HG03378 (cell line): Measurements from ENCODE around the gene RERE.
"Not testable (repeated sequence)": the region's sequence is repeated elsewhere in the genome, so short reads cannot be mapped to it uniquely, and the experiment has no call there.

ENCODE experiments used
- ATAC-seq: cut with Tn5 transposase; IDR thresholded peaks from one replicate; pipeline ENCODE4 v1.9.1; 2021; ENCODE audit warnings: mild to moderate bottlenecking, moderate library complexity; ENCODE audit not compliant: unreplicated experiment

Gene RERE

DNA sequence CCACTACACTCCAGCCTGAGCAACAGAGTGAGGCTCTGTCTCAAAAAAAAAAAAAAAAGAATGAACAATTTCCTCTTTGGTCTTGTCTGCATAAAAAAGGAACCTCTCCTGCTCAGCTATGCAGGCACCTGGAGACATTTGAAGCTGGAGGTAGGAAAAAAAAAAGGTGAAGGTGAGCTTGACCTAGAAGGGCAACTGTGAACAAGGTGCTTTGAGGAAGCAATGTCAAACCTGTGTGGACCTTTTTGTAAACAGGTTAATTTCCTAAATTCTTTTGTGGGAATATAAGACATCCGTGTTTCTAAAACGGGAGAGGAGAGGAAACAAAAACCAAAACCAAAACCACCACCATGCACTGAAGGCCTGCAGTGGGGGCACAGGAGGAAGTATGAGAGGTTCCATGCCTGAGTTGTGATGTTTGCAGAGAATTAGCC, 422.0 kb downstream of the RERE start:
- ATAC-seq = no peak

DNA sequence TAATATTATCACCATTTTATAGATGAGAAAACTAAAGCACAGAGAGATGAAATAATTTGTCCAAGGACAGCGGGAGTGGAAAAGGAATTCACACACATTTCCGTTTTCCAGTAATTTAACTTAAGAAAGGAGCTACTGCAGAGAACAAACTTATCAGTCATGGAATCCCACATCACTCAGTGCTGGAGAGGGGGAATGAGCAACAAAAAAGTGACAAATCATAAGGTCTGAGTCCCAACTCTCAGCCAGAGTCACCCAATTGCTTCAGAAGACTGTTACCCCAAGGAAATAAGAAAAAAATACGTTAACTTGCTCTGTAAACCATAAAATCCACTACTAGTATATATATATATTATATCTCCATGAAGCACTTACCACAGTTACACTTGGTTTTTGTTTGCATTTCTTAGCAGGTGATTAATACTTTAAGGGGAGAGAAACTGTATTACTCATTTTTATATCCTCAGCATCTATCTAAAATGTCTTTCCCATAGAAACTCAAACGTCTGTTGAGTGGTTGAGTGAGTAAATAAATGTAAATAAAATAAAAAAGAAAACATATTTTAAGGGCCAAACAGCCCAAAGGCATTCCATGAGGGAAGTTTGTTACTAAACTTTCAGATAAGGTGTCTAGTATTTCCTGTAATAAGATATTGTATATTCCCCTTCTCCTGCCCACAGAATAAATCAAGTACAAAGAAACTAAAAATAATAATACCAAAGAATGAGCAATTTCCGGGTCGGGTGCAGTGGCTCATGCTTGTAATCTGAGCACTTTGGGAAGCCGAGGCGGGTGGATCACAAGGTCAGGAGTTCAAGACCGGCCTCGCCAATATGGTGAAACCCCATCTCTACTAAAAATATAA, 422.8 kb downstream of the RERE start:
- ATAC-seq = no peak

DNA sequence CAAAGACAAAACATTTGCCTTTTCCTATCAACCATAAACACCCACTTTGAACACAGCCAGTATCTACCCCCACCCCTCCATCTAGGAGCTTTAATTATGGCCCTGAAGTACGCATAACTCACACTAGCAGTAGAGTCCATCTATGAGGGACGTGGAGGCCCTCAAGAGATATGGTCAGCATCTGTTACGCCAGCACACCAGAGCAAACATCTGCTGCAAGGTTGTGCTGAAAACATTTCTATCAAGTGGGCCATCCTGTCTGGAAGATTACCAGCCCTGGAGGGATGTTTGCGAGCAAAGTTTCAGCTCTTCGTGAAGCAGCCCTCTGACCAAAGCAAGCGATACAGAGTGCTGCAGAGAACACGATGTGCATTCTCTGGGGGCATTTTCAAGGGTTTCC, 424.9 kb downstream of the RERE start:
- no peak for ATAC-seq

DNA sequence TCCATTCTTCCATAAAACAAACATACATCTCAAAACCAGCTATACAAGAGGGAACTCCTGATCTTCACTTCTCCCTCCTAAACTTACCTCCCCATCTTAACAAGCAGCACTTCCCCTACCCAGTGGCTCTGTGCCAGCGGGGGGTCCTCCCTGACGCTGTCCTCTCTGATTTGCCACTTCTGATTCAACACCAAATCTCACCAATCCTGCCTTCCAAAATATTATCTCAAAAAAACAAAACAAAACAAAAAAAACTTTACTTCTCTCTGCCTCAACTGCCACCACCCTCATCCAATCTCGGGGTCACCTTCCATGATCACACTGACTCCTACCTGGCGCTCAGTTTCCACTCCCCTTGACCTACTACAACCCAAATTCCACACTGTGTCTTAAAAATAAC, 426.7 kb downstream of the RERE start:
- no peak for ATAC-seq

DNA sequence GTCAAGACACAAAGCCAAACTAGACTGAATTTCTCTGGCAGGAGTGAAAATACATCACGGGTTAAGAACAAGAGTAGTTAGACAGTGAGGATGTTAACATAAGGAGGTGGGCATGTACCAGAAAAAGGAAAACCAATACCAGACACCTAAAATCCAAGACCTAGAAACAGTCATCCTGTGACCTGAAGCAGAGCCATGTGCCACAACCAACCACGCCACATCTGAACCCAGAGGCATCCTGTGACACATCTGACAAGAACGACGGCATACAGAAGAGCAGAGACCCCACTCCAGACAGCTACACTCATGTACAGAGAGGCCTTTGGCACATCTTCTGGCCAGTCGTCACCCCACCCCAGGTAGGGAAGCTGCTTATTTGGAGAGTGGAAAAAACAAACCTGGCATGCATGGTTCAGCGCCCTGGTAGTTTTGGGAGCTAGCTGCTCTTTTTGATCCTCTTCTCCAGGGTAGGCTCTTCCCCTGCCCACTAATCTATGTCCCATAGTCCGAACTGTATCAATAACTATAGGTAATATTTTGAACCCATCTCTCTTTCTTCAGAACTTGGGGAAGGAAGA, 427.4 kb downstream of the RERE start:
- ATAC-seq = no peak

DNA sequence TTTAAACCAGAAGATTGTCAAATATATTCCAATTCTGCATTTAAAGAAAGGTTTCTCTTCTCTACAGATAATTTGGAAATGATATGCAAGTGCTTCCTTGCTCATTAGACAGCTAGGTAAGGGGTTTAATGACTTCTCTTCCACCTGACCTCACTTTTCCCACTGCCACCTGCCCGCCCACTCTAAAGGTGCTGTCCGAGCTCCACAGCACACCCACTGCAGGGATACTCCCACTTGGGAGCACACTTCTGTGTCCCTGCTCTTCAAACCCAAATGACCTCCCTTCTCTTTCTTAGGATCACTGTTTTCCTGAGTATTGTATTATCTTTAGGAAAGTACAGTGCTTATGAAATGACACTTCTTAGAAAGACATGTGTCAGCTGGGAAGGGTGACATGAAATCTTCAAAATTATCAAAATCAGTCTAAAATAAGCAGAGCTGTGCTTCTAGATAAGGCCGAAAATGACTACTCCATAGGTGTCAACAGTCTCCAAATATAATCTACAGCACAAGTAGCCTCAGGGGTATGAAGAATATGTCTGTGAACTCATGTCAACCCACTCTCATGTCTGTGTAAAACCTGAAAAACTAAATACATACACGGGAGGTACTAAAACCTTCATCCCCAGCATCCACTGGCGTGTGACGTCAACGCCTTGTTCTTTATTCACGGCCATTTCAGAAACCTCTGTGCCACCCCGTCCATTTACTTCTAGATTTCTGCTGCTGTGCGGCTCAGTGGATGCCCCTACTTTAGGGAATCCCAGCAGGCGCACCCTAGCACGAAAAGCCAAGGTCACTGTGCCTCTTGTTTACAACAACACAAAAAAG, 428.5 kb downstream of the RERE start:
- ATAC-seq = no peak

DNA sequence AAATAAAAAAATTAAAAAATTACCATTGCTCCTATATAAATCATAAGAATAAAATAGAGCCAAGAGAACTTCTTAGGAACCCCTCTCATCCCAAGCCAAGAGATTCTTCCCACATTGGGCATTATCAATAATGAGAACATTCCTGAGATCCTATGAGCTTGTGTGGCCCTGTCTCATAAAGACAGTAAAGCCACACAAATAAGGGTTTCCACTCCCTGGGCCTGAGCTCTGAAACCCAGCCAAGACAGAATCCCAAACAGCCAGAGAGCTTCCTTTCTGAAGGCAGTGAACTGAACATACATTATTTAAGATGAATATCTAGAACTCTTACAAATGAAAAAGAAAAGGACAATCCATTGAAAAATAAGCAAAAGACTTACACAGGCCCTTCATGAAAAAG, 431.2 kb downstream of the RERE start:
- no peak for ATAC-seq

DNA sequence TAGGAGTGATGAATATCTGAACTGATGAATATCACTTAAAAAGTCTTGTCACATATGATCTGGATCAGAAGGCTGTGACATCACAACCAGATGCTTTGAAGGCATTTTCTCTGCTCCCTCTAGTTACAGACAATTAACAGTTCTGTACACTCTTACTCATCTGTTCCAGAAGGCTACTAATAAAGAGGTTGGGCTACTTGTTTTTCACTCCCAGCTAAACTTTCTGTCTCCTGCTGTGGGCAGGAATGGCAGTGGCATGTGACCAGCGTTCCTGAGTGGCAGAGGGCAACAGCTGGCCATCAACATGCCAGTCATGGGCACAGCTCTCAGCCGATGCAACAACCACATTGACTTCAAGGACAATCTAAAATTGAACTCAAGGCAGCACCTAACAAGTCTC, 432.9 kb downstream of the RERE start:
- no peak for ATAC-seq

DNA sequence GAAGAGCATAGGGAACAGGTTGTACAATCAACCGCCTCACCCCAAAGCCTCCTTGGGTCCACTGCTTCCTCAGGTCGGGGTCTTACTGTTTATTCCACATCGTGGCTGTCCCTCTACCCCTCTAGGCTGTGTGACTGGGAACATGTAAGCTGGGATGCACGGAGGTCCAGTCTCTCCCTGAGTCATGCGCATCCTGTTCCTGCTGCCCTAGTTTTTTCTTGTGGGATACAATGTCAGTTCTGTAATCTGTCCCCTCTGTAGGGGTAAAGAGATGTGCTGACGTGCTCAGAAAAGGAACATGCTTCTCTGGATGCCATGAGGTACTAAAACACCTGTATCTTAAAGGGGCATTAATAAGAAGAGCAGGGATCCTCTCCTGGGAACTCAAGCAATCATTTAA, 433.4 kb downstream of the RERE start:
- no peak for ATAC-seq

DNA sequence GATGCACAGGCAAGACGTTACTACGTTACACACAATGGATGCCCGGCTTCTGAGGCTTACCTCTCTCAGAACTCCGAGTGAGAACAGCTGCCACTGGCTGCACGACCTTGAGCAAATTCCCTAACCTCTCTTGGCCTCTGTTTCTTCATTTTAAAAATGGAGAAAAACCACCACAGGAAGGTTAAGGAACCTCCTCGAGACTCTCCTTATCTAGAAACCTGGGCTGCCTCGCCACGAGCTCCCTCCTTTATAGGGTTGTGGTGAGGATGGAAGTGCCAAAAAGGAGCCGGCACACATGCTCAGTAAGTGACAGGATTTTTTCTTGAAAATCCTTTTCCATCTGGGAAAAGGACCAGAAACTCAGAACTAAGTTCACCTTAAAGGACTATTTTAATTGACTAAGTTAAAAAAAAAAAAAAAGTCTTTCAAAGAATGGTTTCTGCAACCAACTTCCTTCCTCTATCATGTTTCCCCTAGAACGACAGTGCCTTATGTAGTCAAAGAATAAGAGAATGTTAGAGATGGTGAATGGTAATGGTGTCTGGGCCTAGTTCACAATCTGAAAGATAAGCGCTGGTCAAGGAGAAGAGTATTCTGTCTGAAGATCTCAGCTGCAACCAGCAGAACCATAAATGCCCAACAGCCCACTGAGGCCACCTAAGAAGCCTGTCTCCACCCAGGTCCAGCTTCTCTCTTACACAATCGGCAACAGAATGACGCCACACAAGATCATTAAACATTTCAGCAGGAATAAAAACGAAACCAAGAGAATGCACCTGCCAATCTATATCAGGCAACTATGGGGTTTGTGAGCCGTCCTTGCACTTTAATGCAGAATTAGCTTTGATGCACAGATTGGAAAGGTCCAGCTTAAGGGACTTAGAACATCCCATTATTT, 434.6 kb downstream of the RERE start:
- ATAC-seq = no peak

DNA sequence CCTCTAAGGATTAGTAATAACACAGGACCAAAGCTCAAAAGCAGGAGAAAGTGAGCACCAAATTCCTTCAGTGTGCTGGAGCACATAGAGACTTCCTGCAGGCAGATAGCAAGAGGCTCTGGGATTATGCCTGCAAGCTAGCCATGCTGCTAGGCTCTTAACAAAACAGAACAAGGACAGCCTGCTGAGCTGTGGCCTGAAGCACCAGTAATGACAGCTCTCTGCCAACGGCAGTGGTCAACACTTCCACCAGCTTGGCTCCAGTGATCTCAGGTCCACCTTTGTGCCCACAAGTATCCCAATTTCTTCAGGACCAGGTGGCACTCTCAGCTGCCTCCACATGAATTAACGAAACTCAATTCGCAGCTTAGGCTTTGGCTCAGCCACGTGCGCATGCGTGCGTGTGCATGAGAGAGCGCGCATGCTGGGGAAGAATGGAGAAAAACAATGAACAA, 435.4 kb downstream of the RERE start:
- ATAC-seq = no peak

DNA sequence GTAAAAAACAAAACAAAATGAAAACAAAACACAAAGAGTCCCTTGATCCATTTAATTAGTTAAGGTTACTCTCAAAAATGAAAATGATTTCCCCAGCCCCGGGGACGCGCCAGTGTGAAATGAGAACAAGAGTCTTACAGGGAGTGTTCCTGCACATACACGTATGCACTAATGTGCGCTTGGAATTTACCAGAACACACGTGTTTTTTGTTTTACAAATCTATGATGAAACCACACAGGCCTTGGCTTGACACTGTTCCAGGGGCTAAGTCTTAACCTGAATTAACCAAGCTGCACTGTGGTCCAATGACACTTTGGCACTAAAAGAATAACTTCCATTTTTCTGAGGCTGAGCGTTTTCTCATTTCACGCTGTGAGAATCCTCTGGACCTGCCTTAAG, 435.8 kb downstream of the RERE start:
- ATAC-seq = no peak

DNA sequence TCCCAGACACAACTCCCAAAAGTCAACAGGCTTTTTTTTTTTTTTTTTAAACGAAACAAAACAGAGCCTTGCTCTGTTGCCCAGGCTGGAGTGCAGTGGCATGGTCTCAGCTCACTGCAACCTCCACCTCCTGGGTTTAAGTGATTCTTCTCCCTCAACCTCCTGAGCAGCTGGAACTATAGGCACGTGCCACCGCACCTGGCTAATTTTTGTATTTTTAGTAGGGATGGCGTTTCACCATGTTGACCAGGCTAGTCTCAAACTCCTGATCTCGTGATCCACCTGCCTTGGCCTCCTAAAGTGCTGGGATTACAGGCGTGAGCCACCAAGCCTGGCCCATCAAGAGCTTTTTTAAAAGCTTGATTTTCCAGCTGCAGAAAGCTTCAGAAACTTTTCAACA, 437.1 kb downstream of the RERE start:
- not testable (repeated sequence) for ATAC-seq

DNA sequence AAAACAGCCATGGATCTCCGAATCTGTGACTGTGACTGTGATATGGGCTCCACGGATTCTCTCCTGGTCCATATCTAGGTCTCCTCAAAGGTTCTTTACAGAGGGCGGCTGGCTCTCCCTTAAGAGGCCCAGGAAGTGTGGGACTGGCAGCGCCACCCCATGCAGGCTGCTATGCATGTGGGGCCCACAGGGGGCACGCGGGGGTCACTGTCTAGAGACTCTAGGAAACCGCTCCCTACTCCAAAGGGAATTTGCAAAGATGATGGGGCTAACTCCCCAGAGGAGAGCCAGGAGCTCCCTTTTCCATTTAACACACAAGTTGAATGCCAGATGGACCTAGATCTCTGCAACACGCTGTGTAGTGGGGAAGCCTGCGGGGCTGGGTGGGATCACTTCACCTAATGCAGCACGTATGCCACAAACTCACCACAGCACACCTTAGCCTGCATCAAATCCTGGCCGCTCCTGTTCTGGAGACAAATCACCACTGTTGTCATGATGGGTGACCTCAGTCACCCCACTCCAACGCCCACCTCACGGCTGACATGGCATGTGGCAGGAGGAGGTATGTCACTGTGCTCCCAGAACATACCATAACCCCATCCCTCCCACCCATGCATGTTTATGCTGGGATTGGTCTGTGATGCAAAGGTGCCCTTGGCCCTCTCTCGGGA, 437.8 kb downstream of the RERE start:
- ATAC-seq = no peak

DNA sequence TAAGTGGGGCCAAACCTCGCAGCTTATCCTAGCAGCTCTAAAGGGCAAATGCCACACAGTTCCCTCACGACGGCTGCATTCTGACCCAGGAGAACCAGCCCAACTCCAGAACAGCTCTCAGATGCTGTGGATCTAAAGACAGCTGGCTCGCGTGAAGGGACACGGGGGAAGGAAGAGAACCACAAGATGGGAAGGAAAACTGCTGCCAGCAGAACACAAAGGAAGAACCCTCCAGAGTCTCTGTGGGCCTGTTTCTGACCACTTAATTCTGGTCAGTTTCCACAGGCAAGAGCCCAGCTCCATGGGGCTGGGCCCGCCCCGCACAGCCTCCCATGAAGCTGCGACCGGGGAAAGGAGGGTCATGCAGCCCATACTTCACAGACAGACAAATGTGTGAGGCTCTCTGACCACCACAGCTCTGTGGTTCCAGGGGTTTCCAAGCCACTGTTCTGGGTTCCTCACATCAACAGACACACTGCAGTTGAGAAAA, 438.4 kb downstream of the RERE start:
- ATAC-seq = no peak

DNA sequence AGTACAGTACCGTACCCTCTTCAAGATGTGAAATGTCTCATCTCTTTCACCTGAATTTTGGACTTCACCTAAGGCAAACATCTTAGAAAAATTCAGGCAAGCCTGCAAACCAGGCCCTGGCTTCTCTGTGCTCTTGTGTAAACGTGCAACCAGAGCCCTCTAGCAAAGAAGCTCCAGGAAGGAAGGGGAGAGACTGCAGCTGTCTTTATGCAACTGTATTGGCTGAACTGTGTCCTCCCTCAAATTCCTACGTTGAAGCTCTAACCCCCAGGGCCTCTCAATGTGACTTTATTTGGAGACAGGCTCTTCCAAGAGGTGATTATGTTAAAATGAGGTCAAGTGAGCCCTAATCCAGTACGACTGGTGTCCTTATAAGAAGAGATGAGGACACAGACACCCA, 439.3 kb downstream of the RERE start:
- ATAC-seq = no peak

DNA sequence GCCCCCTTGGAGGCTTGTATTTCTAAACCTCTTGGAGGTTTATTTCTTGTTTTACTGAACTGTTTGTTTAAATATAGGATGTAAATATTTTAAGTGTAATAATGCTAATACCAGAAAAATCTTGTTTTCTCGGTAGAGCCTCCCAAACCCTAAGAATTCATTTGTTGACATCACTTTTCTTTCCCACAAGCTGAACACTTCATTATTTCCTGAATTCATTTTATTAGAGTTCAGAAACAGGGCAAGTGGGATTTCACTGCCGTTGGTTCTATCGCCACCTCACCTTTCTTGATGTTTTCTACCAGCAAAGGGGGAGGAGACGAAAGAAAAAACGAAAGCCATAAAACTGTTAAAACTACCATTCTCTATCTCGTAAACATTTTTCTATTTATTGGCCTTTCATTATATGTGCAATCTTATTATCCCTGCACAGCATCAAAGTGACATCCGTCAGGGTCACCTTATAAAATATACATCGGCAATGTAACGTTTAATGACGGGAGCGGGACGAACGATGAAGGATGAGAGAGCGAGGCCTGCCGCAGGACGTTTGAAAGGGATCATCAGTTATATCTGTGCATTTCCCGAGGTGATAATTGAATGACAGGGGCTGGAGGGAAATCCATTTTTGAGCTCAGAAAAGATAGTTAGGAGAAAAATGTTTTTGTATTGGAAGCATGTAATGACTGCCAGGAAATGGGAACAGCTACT, 440.0 kb downstream of the RERE start:
- no peak for ATAC-seq

DNA sequence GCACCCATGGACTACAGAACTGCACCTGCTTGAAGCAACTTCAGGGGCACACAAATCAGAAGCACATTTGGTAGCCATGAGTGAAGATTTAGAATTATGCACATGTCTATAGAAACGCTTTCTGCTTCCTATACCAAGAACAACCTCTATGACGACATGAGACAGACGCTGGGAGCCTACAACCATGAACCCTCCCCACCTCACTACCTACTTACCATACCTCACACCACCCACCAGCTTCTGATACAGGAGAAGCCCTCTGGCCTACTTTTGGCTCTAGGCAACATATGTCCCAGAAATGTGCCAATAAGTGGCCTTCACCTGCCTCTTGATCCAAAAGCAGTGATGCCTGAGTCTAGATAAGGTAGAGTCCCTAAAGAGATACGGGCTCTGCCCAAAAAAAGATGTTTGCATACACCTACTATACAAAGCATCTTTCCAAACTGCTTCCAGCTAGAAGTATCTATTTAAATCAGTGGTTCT, 441.0 kb downstream of the RERE start:
- no peak for ATAC-seq

DNA sequence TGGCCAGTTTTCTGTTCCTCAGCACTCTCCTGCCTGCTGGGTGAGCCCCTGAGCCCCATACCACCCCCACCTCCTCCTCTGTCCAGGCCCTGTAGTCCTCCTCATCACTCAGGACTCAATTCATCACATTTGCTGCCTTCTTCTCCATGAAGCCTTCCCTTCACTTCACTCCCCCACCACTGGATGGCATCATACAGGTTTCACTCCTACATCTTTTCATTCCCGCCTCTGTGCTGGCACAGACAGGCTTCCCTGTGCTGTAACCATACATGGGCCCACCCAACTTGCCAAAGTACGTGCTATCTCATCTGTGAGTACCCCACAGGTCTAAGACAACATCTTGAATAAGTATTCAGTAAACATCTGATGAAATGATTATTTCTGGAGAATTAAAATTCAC, 442.6 kb downstream of the RERE start:
- no peak for ATAC-seq
